Activated CD8-positive, alpha-beta T cell treated with anti-CD3 and anti-CD28 coated beads for 36 hours (primary cell): ENCODE results near the gene PSMB5. TPM values are rescaled to one million over a fixed set of nuclear protein-coding genes. Genes with fewer than 3 reads are reported as not detected.

ENCODE experiments used
- ATAC-seq: fragments of 200-7000 bp; cut with Tn5 transposase; one replicate; pipeline ENCODE4 v1.10.0; 2021; ENCODE audit warnings: mild to moderate bottlenecking, moderate library complexity
- CTCF ChIA-PET: fragments of 350-600 bp; sonication (Branson Sonifier 250); formaldehyde crosslinking; loops from one replicate; lab custom pipeline; 2021; ENCODE audit warnings: antibody characterized with exemption; lab: Charles Lee
- POLR2A ChIA-PET: fragments of 350-600 bp; sonication (Branson Sonifier 250); formaldehyde crosslinking; loops from one replicate; lab custom pipeline; 2021; ENCODE audit warnings: antibody characterized with exemption; lab: Charles Lee
- DNase-seq: peaks from one replicate; pipeline ENCODE4 v3.0.0-alpha.2; 2020
- H3K27ac Mint-ChIP-seq: one replicate; pipeline ENCODE4 v1.8.0; 2021; ENCODE audit warnings: mild to moderate bottlenecking, mixed read lengths
- H3K27me3 Mint-ChIP-seq: one replicate; pipeline ENCODE4 v1.8.0; 2021; ENCODE audit warnings: mixed read lengths
- H3K36me3 Mint-ChIP-seq: one replicate; pipeline ENCODE4 v1.8.0; 2021; ENCODE audit warnings: low read depth, mixed read lengths
- H3K4me1 Mint-ChIP-seq: one replicate; pipeline ENCODE4 v1.8.0; 2021; ENCODE audit warnings: low read depth, mixed read lengths
- H3K4me3 Mint-ChIP-seq: one replicate; pipeline ENCODE4 v1.8.0; 2021; ENCODE audit warnings: mild to moderate bottlenecking, moderate library complexity, mixed read lengths
- H3K9me3 Mint-ChIP-seq: one replicate; pipeline ENCODE4 v1.8.0; 2021; ENCODE audit warnings: mixed read lengths
- intact Hi-C: fragments of 100-400 bp; cut with micrococcal nuclease; formaldehyde crosslinking; loops from one replicate; pipeline ENCODE4 v1.10.0; 2022
- total RNA-seq, 2 experiments: library from RNA; stranded (reverse); gene quantifications; one replicate each; pipeline ENCODE4 v1.2.3, GENCODE V29; 2021
- TF ChIP-seq, protein P1 (sequence below): fragments of 200-600 bp; IDR thresholded peaks from one replicate; pipeline ENCODE4 v1.8.0; 2022; ENCODE audit warnings: antibody characterized with exemption, mild to moderate bottlenecking

PSMB5 gene
- total RNA-seq, 2 experiments from 2014 or later = 119 to 120 TPM

- Mint-ChIP-seq H3K9me3 (no peaks in the 10 kb centered on the region), H3K27ac (peak overlapping the region; percentile 84), H3K4me1 (peaks cover 65% of the 10 kb centered on the region), H3K4me3 (peak overlapping the region; percentile 3), H3K36me3 (peaks cover 51% of the 10 kb centered on the region), H3K27me3 (no peaks in the 10 kb centered on the region)
- ChIA-PET CTCF (interaction anchor here (0.9 to 5.1 kb wide), 11 partner anchors 8 to 70 kb away, joined by 3 to 22 read pairs (median 8); partner anchors contain the start of genes ACIN1 and C14orf119), POLR2A (interaction anchor here (1.1 to 4.5 kb wide), 8 partner anchors 9 to 32 kb away, joined by 3 to 27 read pairs (median 4); partner anchors contain the start of genes CDH24 and PSMB5)
- intact Hi-C loops = no loop called here
- peak; percentile 61 for DNase-seq
- ATAC-seq = peak; percentile 74
- TF ChIP-seq, protein P1, sequence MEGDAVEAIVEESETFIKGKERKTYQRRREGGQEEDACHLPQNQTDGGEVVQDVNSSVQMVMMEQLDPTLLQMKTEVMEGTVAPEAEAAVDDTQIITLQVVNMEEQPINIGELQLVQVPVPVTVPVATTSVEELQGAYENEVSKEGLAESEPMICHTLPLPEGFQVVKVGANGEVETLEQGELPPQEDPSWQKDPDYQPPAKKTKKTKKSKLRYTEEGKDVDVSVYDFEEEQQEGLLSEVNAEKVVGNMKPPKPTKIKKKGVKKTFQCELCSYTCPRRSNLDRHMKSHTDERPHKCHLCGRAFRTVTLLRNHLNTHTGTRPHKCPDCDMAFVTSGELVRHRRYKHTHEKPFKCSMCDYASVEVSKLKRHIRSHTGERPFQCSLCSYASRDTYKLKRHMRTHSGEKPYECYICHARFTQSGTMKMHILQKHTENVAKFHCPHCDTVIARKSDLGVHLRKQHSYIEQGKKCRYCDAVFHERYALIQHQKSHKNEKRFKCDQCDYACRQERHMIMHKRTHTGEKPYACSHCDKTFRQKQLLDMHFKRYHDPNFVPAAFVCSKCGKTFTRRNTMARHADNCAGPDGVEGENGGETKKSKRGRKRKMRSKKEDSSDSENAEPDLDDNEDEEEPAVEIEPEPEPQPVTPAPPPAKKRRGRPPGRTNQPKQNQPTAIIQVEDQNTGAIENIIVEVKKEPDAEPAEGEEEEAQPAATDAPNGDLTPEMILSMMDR = no peak
Observed at GRCh38 chr14:23025151-23025814, 9.4 kb downstream of the PSMB5 start.

DNA sequence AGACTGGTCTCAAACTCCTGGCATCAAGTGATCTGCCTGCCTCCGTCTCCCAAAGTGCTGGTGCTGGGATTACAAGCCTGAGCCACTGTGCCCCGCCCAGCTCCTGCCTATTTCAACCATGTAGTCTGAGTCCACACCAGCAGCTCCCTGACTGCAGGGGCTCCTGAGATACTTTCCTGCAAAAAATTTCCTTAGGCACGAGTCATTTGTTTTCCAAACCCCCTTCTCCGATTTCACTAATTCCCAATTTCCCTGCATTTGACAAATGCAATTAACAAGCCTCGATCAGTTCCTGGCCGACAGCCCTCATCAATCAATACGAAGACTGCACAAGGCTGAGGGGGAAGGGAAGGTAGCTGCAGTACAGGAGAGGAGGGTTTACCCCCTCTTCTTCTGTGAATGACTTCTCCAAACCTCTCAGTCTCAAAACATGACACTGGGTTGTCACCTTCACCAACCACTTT lies 10.1 kb downstream of the PSMB5 start:
- Mint-ChIP-seq H3K27me3 (no peaks in the 10 kb centered on the region), H3K4me1 (peaks cover 65% of the 10 kb centered on the region), H3K9me3 (no peaks in the 10 kb centered on the region), H3K4me3 (peak overlapping the region; percentile 3), H3K27ac (peak overlapping the region; percentile 84), H3K36me3 (peaks cover 51% of the 10 kb centered on the region)
- CTCF ChIA-PET = interaction anchor here (1.0 to 5.1 kb wide), 14 partner anchors 9 to 96 kb away, joined by 3 to 22 read pairs (median 7); partner anchors contain the start of gene CDH24
- DNase-seq (no peak), ATAC-seq (peak; percentile 66)
- TF ChIP-seq, protein P1 = no peak
- POLR2A ChIA-PET = interaction anchor here (1.1 to 4.5 kb wide), 9 partner anchors 10 to 38 kb away, joined by 3 to 27 read pairs (median 4); partner anchors contain the start of genes CDH24 and PSMB5
- intact Hi-C loops = no loop called here

DNA sequence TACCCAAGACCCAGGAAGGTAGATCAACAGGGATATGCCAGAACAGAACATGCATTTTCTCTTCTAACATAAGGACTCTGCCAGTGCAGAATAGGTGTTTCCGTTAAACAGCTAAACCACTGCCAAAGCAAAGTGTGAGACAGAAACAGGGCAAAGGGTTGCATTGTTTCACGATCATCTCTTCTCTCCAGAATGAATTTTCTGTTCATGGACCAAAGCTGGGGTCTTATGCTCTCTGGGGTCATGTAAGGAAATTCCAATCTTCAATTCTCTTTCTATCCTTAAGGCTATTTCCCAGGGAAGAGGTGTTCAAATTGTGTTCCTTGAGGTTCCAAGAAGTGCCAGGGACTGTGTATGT lies 10.9 kb downstream of the PSMB5 start:
- intact Hi-C loops = no loop called here
- peak overlapping the region; percentile 82 for H3K27ac Mint-ChIP-seq
- ATAC-seq = no peak
- no peaks in the 10 kb centered on the region for H3K9me3 Mint-ChIP-seq
- POLR2A ChIA-PET = interaction anchor here (1.1 to 4.5 kb wide), 5 partner anchors 8 to 38 kb away, joined by 3 to 27 read pairs (median 5); no protein-coding TSS in a partner anchor
- peaks cover 43% of the 10 kb centered on the region for H3K36me3 Mint-ChIP-seq
- H3K27me3 Mint-ChIP-seq = no peaks in the 10 kb centered on the region
- CTCF ChIA-PET = interaction anchor here (1.0 to 5.1 kb wide), 10 partner anchors 10 to 97 kb away, joined by 3 to 22 read pairs (median 6); partner anchors contain the start of gene CDH24
- H3K4me3 Mint-ChIP-seq = no peak overlapping the region
- H3K4me1 Mint-ChIP-seq = peaks cover 58% of the 10 kb centered on the region
- TF ChIP-seq, protein P1 = no peak
- DNase-seq = no peak

DNA sequence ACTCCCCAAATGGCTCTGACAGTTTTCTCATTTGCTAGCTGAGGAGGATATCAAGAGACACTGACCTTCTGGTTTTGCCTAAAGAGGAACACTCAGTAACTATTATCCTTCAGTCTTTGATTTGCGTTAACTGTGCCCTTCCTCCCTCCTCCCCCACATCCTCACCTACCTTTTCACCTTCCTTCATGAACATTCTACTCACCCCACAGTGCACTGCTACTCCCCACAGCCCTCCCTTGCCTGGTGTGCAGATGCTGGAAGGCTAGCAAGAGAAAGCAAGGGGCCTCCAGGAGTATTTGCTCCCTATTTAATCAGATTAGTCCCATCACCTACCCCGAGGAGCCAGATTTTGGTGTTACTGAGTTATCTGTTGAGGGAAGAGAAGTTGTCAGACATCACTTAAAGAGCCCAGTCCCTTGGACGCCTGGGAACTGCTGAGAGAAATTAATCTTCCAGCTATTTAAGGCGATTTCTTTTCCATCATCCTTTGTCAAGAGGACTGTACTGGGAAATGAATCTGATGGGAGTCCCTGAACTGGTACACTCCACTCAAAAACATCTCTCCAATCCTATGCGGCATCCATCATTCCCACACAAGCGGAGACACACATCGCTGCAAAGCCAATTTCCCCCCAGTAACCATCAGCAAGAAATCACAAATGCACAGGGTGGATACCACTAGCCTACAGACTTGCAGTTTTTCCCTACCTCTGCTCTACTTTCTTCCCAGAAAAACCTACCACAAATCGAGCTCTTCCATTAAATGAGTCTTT lies 11.5 kb downstream of the PSMB5 start:
- DNase-seq = no peak
- Mint-ChIP-seq H3K36me3 (peaks cover 40% of the 10 kb centered on the region), H3K4me1 (peaks cover 55% of the 10 kb centered on the region), H3K27ac (peak overlapping the region; percentile 82), H3K27me3 (no peaks in the 10 kb centered on the region), H3K4me3 (peak overlapping the region; percentile 26), H3K9me3 (no peaks in the 10 kb centered on the region)
- TF ChIP-seq, protein P1 = no peak
- intact Hi-C loops = no loop called here
- POLR2A ChIA-PET = interaction anchor here (0.6 to 4.5 kb wide), 6 partner anchors 9 to 37 kb away, joined by 3 to 27 read pairs (median 4); no protein-coding TSS in a partner anchor
- no peak for ATAC-seq
- CTCF ChIA-PET = interaction anchor here (0.6 to 5.1 kb wide), 11 partner anchors 10 to 97 kb away, joined by 3 to 22 read pairs (median 5); partner anchors contain the start of gene CDH24
